ENCODE measurements around the gene BCL11B. TPM values are rescaled to one million over a fixed set of nuclear protein-coding genes. Genes with fewer than 3 reads are reported as not detected.
A peak's percentile ranks its signal among the peaks of the same experiment; 100 is the strongest.

The BCL11B gene
- total and polyA plus RNA-seq, 4 experiments from 2014 or later, result 2.6 to 165 (median 87.3) TPM

- Mint-ChIP-seq H3K4me3 (peak overlapping the region; percentile 72 to 98 (median 89)), H3K27me3 (no peaks in the 10 kb centered on the region), H3K9me3 (peaks cover 0 to 22% (median 0%) of the 10 kb centered on the region in 8 donors), H3K4me1 (peaks cover 67 to 100% (median 88%) of the 10 kb centered on the region in 4 donors), H3K36me3 (peaks cover 82 to 88% of the 10 kb centered on the region in 2 donors), H3K27ac (peak overlapping the region; percentile 99 to 100 (median 100))
- Histone ChIP-seq H3K27me3 (ENCODE audit: insufficient read depth, low read length) (no peaks in the 10 kb centered on the region), H3K27ac (ENCODE audit: low read depth, low read length) (peak overlapping the region; percentile 98), H3K4me1 (ENCODE audit: insufficient read depth, low read length) (peaks cover 98% of the 10 kb centered on the region), H3K4me3 (ENCODE audit: low read length in 2 of 2) (peak overlapping the region; percentile 22 to 35), H3K36me3 (ENCODE audit: insufficient read depth, low read length) (peaks cover 47% of the 10 kb centered on the region), H3K9me3 (ENCODE audit: control insufficient read depth in 1 of 2, low read length in 2 of 2) (no peaks in the 10 kb centered on the region)
- CTCF ChIA-PET (ENCODE audit: partially characterized antibody), result interaction anchor here (0.7 to 4.1 kb wide), 11 partner anchors 8 to 63 kb away, joined by 3 to 25 read pairs (median 6); no protein-coding TSS in a partner anchor
- DNase-seq, result peak in 1 of 5 donors; percentile 43
- intact Hi-C loops (cut with micrococcal nuclease), result loop anchor here (1.0 kb wide), 1 partner anchor 10 kb away; no protein-coding TSS in a partner anchor
- POLR2A ChIA-PET (ENCODE audit: partially characterized antibody), result interaction anchor here (0.8 to 87.2 kb wide), 6 partner anchors 10 to 1276 kb away, joined by 3 to 6015 read pairs (median 4); partner anchors contain the start of gene BCL11B
Observed at GRCh38 chr14:99254328-99255009, 17.5 kb downstream of the BCL11B start.

GRCh38 chr14:99253890-99254289 is 18.1 kb downstream of the BCL11B start:
- peaks cover 81 to 88% of the 10 kb centered on the region in 2 donors for H3K36me3 Mint-ChIP-seq
- H3K4me3 Mint-ChIP-seq, result peak overlapping the region; percentile 84 to 98 (median 88)
- Histone ChIP-seq H3K4me1 (ENCODE audit: insufficient read depth, low read length) (peaks cover 100% of the 10 kb centered on the region), H3K9me3 (ENCODE audit: control insufficient read depth in 1 of 2, low read length in 2 of 2) (no peaks in the 10 kb centered on the region), H3K36me3 (ENCODE audit: insufficient read depth, low read length) (peaks cover 49% of the 10 kb centered on the region), H3K27me3 (ENCODE audit: insufficient read depth, low read length) (no peaks in the 10 kb centered on the region), H3K27ac (ENCODE audit: low read depth, low read length) (peak overlapping the region; percentile 98), H3K4me3 (ENCODE audit: low read length in 2 of 2) (peak overlapping the region; percentile 22 to 35)
- peaks cover 0 to 22% (median 0%) of the 10 kb centered on the region in 8 donors for H3K9me3 Mint-ChIP-seq
- H3K4me1 Mint-ChIP-seq, result peaks cover 68 to 100% (median 88%) of the 10 kb centered on the region in 4 donors
- intact Hi-C loops (cut with micrococcal nuclease), result no loop called here
- no peaks in the 10 kb centered on the region for H3K27me3 Mint-ChIP-seq
- CTCF ChIA-PET (ENCODE audit: partially characterized antibody), result interaction anchor here (0.7 to 4.1 kb wide), 9 partner anchors 8 to 62 kb away, joined by 3 to 25 read pairs (median 6); no protein-coding TSS in a partner anchor
- H3K27ac Mint-ChIP-seq, result peak overlapping the region; percentile 92 to 100 (median 99)
- DNase-seq, result no peak
- POLR2A ChIA-PET (ENCODE audit: partially characterized antibody), result interaction anchor here (0.8 to 87.2 kb wide), 5 partner anchors 9 to 1276 kb away, joined by 3 to 6015 read pairs (median 5); partner anchors contain the start of gene BCL11B

GRCh38 chr14:99252940-99253868 is 18.8 kb downstream of the BCL11B start:
- H3K9me3 ChIP-seq (ENCODE audit: control insufficient read depth in 1 of 2, low read length in 2 of 2), result no peaks in the 10 kb centered on the region
- H3K27me3 ChIP-seq (ENCODE audit: insufficient read depth, low read length), result no peaks in the 10 kb centered on the region
- intact Hi-C loops (cut with micrococcal nuclease), result no loop called here
- H3K4me1 Mint-ChIP-seq, result peaks cover 71 to 100% (median 89%) of the 10 kb centered on the region in 4 donors
- H3K4me1 ChIP-seq (ENCODE audit: insufficient read depth, low read length), result peaks cover 100% of the 10 kb centered on the region
- peak overlapping the region; percentile 98 for H3K27ac ChIP-seq (ENCODE audit: low read depth, low read length)
- peak; percentile 61 to 88 (median 67) for DNase-seq
- peaks cover 55% of the 10 kb centered on the region for H3K36me3 ChIP-seq (ENCODE audit: insufficient read depth, low read length)
- POLR2A ChIA-PET (ENCODE audit: partially characterized antibody), result interaction anchor here (66.7 to 87.2 kb wide), 2 partner anchors 9 to 38 kb away, joined by 6015 read pairs; partner anchors contain the start of gene BCL11B
- H3K4me3 Mint-ChIP-seq, result peak overlapping the region; percentile 84 to 98 (median 88)
- peaks cover 0 to 18% (median 0%) of the 10 kb centered on the region in 8 donors for H3K9me3 Mint-ChIP-seq
- CTCF ChIA-PET (ENCODE audit: partially characterized antibody), result interaction anchor here (1.0 to 4.1 kb wide), 7 partner anchors 9 to 61 kb away, joined by 3 to 25 read pairs (median 6); no protein-coding TSS in a partner anchor
- peak overlapping the region; percentile 92 to 100 (median 99) for H3K27ac Mint-ChIP-seq
- H3K27me3 Mint-ChIP-seq, result no peaks in the 10 kb centered on the region
- peak overlapping the region; percentile 4 to 35 for H3K4me3 ChIP-seq (ENCODE audit: low read length in 2 of 2)
- peaks cover 81 to 89% of the 10 kb centered on the region in 2 donors for H3K36me3 Mint-ChIP-seq

- Mint-ChIP-seq H3K27ac (peak overlapping the region; percentile 92 to 100 (median 99)), H3K36me3 (peaks cover 78 to 90% of the 10 kb centered on the region in 2 donors), H3K9me3 (peaks cover 0 to 15% (median 0%) of the 10 kb centered on the region in 8 donors), H3K4me3 (peak overlapping the region; percentile 84 to 98 (median 88)), H3K4me1 (peaks cover 71 to 100% (median 91%) of the 10 kb centered on the region in 4 donors), H3K27me3 (no peaks in the 10 kb centered on the region)
- POLR2A ChIA-PET (ENCODE audit: partially characterized antibody), result interaction anchor here (66.7 to 87.2 kb wide), 2 partner anchors 8 to 37 kb away, joined by 6015 read pairs; partner anchors contain the start of gene BCL11B
- Histone ChIP-seq H3K27ac (ENCODE audit: low read depth, low read length) (peak overlapping the region; percentile 98), H3K9me3 (ENCODE audit: control insufficient read depth in 1 of 2, low read length in 2 of 2) (no peaks in the 10 kb centered on the region), H3K4me3 (ENCODE audit: low read length in 2 of 2) (peak overlapping the region in 1 of 2 donors; percentile 35), H3K36me3 (ENCODE audit: insufficient read depth, low read length) (peaks cover 56% of the 10 kb centered on the region), H3K4me1 (ENCODE audit: insufficient read depth, low read length) (peaks cover 100% of the 10 kb centered on the region), H3K27me3 (ENCODE audit: insufficient read depth, low read length) (no peaks in the 10 kb centered on the region)
- CTCF ChIA-PET (ENCODE audit: partially characterized antibody), result interaction anchor here (1.1 to 4.1 kb wide), 2 partner anchors 15 kb away, joined by 3 to 25 read pairs; no protein-coding TSS in a partner anchor
- DNase-seq, result peak in 1 of 5 donors; percentile 33
- intact Hi-C loops (cut with micrococcal nuclease), result no loop called here
Observed at GRCh38 chr14:99252443-99252939, 19.5 kb downstream of the BCL11B start.

- Mint-ChIP-seq H3K27me3 (no peaks in the 10 kb centered on the region), H3K4me3 (peak overlapping the region; percentile 64 to 98 (median 87)), H3K36me3 (peaks cover 76 to 90% of the 10 kb centered on the region in 2 donors), H3K9me3 (peaks cover 0 to 20% (median 0%) of the 10 kb centered on the region in 8 donors), H3K4me1 (peaks cover 72 to 100% (median 91%) of the 10 kb centered on the region in 4 donors), H3K27ac (peak overlapping the region; percentile 92 to 100 (median 99))
- Histone ChIP-seq H3K27ac (ENCODE audit: low read depth, low read length) (peak overlapping the region; percentile 98), H3K9me3 (ENCODE audit: control insufficient read depth in 1 of 2, low read length in 2 of 2) (no peaks in the 10 kb centered on the region), H3K4me3 (ENCODE audit: low read length in 2 of 2) (peak overlapping the region in 1 of 2 donors; percentile 12), H3K36me3 (ENCODE audit: insufficient read depth, low read length) (peaks cover 50% of the 10 kb centered on the region), H3K27me3 (ENCODE audit: insufficient read depth, low read length) (no peaks in the 10 kb centered on the region), H3K4me1 (ENCODE audit: insufficient read depth, low read length) (peaks cover 100% of the 10 kb centered on the region)
- peak in 1 of 5 donors; percentile 9 for DNase-seq
- ChIA-PET POLR2A (ENCODE audit: partially characterized antibody) (interaction anchor here (1.1 to 87.2 kb wide), 3 partner anchors 7 to 814 kb away, joined by 3 to 6015 read pairs (median 6015); partner anchors contain the start of genes BCL11B and EVL), CTCF (ENCODE audit: partially characterized antibody) (interaction anchor here (1.7 to 12.8 kb wide), 3 partner anchors 10 to 16 kb away, joined by 5 to 181 read pairs (median 25); no protein-coding TSS in a partner anchor)
- intact Hi-C loops (cut with micrococcal nuclease), result loop anchor here (1.0 kb wide), 1 partner anchor 8 kb away; no protein-coding TSS in a partner anchor
Observed at GRCh38 chr14:99251721-99252120, 20.3 kb downstream of the BCL11B start.
